LoVo (cell line): ENCODE measurements around the gene KIFAP3.
"Not testable (repeated sequence)": the region's sequence is repeated elsewhere in the genome, so short reads cannot be mapped to it uniquely, and the experiment has no call there.

Source experiments
- DNase-seq: peaks from one replicate; pipeline ENCODE4 v3.0.0-alpha.2; 2016; ENCODE audit warnings: low spot score

Gene KIFAP3

GRCh38 chr1:169886931-169887330, 187.6 kb downstream of the KIFAP3 start:
- DNase-seq: no peak

DNA sequence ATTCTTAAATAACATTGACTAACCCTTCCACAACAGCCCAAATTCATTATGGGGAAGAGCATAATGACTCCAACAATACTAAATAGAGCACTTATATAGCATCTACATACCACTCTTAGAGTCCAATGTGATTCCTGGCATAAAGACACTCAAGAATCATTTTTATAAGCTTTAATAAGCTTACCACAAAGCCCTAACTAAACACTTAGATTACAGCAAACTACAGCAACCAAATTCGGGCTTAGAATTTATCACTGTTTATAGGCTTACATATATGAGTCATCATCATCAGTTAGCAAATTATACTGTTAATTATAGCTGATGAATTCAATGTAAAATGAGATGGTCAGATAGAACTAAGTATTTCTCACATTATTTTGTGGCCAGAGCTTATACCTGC, 188.1 kb downstream of the KIFAP3 start:
- peak; percentile 15 for DNase-seq

DNA sequence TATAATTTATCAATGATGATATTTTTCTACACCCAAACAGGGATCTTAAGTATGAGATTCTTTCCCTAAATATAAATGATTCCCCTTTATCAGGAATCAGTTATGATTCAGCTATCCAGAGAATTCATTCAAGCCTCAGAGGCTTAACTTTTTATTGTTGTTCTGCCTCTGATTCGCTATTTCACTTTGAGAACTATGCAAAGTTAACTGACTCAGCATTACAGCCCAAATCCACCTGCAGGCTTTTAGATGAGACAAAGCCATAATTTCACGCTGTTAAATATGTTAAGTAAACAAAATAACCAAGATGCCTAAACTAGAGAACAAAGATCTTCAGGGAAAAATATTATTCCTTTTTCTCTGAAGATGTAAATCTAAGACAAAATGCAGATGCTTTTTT, 189.3 kb downstream of the KIFAP3 start:
- no peak for DNase-seq

DNA sequence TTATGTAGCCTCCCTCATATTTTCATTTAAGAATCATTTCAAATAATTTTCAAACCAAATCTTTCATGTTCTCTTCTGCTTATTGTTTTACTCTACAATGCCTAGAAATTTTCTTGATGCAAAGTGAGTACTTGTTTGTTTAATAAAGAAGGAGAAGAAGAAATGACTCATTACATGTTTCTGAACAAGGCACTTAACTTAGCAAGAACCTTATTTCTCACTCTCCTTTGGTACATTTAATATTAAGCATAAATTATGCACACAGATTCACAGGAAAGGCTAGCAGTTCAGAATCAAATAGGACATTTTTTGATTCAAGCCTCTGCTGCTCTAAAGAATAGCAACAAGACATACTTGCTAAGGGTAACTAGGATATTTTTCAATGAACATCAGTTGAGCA, 189.9 kb downstream of the KIFAP3 start:
- no peak for DNase-seq

- no peak for DNase-seq
Observed at GRCh38 chr1:169882039-169882511, 192.4 kb downstream of the KIFAP3 start.

GRCh38 chr1:169879034-169879840, 195.3 kb downstream of the KIFAP3 start:
- DNase-seq: no peak

GRCh38 chr1:169878498-169878897, 196.0 kb downstream of the KIFAP3 start:
- DNase-seq: no peak

DNA sequence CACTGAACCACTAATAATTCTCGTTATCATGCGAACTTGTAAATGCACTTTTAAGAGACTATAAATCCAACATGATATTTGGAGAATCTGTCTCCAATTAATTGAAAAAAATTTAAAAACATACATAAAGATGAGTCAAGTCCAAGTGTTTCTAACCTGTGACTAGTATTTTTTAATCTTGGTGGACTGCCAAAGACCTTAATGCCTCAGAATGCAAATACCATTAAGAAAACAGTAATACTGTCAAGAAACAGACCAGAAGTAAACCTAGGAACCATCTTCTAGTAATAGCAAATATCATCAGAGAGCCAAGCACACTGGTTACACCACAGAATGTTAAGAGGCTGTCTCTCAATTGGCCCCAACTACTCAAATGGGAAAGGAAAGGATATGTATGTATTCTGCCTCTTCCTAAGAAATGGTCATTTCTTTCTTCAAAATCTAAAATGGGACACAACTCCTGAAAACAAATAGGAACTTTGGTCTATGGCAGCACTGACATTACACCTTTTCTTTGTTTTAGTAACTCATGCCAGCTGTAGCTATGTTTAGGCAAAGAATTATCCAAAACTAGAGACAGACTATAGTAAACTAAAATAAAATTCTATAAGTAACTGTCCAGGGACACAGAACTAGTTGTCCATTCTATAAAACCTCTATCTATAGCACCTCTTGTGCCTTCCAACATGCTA, 196.5 kb downstream of the KIFAP3 start:
- DNase-seq: no peak

- DNase-seq: no peak
Observed at GRCh38 chr1:169874229-169874628, 200.3 kb downstream of the KIFAP3 start.

DNA sequence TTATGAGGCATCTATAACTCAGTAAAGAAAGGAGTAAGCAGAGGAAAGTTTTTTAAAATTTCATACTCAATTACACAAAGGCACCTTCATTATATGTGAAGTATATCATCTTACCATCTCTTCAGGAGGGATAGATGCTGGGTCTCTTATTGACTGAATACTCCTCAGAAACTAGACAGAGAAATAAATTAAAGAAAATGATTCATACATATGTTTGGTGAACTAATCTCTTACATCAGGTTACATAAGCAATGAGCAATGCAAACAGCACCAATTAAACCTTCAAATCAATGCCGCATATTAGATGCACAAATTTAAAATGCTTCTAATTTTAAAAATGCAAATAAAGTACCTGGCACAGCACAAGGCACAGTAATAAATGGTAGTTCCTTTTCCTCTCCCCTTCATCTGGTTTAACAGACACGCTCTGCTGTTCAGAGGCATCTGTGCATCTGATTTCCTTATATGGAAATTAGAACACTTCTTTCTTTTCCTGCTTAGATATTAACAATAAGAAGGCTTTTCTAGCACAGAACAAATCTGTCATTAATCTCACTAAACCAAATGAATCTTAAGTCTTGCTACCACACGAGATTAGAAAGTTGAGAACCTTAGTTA, 200.8 kb downstream of the KIFAP3 start:
- no peak for DNase-seq

GRCh38 chr1:169872906-169873305, 201.6 kb downstream of the KIFAP3 start:
- no peak for DNase-seq

GRCh38 chr1:169871988-169872387, 202.5 kb downstream of the KIFAP3 start:
- DNase-seq: not testable (repeated sequence)
